OCI-LY7 (cell line): Measurements from ENCODE around the gene DNAL1. TPM values are rescaled to one million over a fixed set of nuclear protein-coding genes. Genes with fewer than 3 reads are reported as not detected.
"Not testable (repeated sequence)": the region's sequence is repeated elsewhere in the genome, so short reads cannot be mapped to it uniquely, and the experiment has no call there.

Experiments used
- BruUV-seq: library from RNA; stranded (reverse); fragments of 400-500 nt; replicated peaks from 2 replicates; lab custom pipeline; 2021; lab: Mats Ljungman, UMichigan
- CTCF ChIA-PET: fragments of 300-600 bp; sonication (Branson Sonifier 250); formaldehyde crosslinking; loops from one replicate; lab custom pipeline; 2022; ENCODE audit warnings: antibody characterized with exemption; ENCODE audit not compliant: unreplicated experiment; lab: Charles Lee
- POLR2A ChIA-PET: fragments of 300-600 bp; sonication (Branson Sonifier 250); formaldehyde crosslinking; loops from one replicate; lab custom pipeline; 2022; ENCODE audit warnings: antibody characterized with exemption; lab: Charles Lee
- DNase-seq: peaks from one replicate; pipeline ENCODE4 v3.0.0-alpha.2; 2015; ENCODE audit warnings: low spot score
- H2AFZ ChIP-seq: fragments of 200-600 bp; sonication (generic), shearing (Covaris generic); 2 replicates; pipeline ENCODE4 v1.6.1; 2014; ENCODE audit warnings: mild to moderate bottlenecking, antibody characterized with exemption, low read length, moderate library complexity
- H3K27ac ChIP-seq: fragments of 200-600 bp; sonication (generic); 2 replicates; pipeline ENCODE4 v1.5.1; 2014; ENCODE audit warnings: mixed run types, low read depth, mild to moderate bottlenecking, moderate library complexity, low read length, inconsistent platforms; ENCODE audit not compliant: poor library complexity, severe bottlenecking
- H3K36me3 ChIP-seq: fragments of 200-600 bp; sonication (generic); 2 replicates; pipeline ENCODE4 v1.6.1; 2014; ENCODE audit warnings: mild to moderate bottlenecking, antibody characterized with exemption, low read length, moderate library complexity, mixed read lengths; ENCODE audit not compliant: insufficient read depth
- H3K4me1 ChIP-seq: fragments of 200-600 bp; sonication (generic); 2 replicates; pipeline ENCODE4 v1.5.1; 2014; ENCODE audit warnings: mild to moderate bottlenecking, low read length; ENCODE audit not compliant: insufficient read depth, poor library complexity, severe bottlenecking
- H3K4me2 ChIP-seq: fragments of 200-600 bp; sonication (generic); 2 replicates; pipeline ENCODE4 v1.6.1; 2014; ENCODE audit warnings: mild to moderate bottlenecking, low read length
- H3K4me3 ChIP-seq: fragments of 200-600 bp; sonication (generic); 2 replicates; pipeline ENCODE4 v1.5.1; 2014; ENCODE audit warnings: mild to moderate bottlenecking, low read depth, low read length; ENCODE audit not compliant: poor library complexity, severe bottlenecking
- H3K79me2 ChIP-seq: fragments of 200-600 bp; sonication (generic); 2 replicates; pipeline ENCODE4 v1.6.1; 2016; ENCODE audit warnings: low read depth, mild to moderate bottlenecking, low read length, moderate library complexity, mixed read lengths; ENCODE audit not compliant: insufficient read depth
- H3K9me2 ChIP-seq: fragments of 200-600 bp; sonication (generic); 2 replicates; pipeline ENCODE4 v1.6.1; 2016; ENCODE audit warnings: mild to moderate bottlenecking, low read length, mixed read lengths; ENCODE audit not compliant: insufficient read depth
- H3K9me3 ChIP-seq: fragments of 200-600 bp; sonication (generic); 2 replicates; pipeline ENCODE4 v1.6.1; 2014; ENCODE audit warnings: mild to moderate bottlenecking, mixed run types, low read length, mixed read lengths
- H4K20me1 ChIP-seq: fragments of 200-600 bp; sonication (generic); 2 replicates; pipeline ENCODE4 v1.6.1; 2014; ENCODE audit warnings: mild to moderate bottlenecking, antibody characterized with exemption, low read length, moderate library complexity, mixed read lengths; ENCODE audit not compliant: insufficient read depth
- CTCF ChIP-seq: fragments of 200-600 bp; sonication (generic); conservative IDR thresholded peaks from 2 replicates; pipeline ENCODE4 v1.5.1; 2014; ENCODE audit warnings: mild to moderate bottlenecking, antibody characterized with exemption, low read length, moderate library complexity, mixed read lengths
- EZH2phosphoT487 ChIP-seq: fragments of 200-600 bp; sonication (generic); IDR thresholded peaks from 2 replicates; pipeline ENCODE4 v1.6.1; 2018; ENCODE audit warnings: low read depth, borderline replicate concordance, mild to moderate bottlenecking, mixed run types, antibody characterized with exemption, low read length, moderate library complexity, mixed read lengths
- intact Hi-C: fragments of 100-400 bp; cut with micrococcal nuclease; formaldehyde crosslinking; loops from one replicate; pipeline ENCODE4 v1.10.0; 2022; ENCODE audit not compliant: unreplicated experiment
- total RNA-seq, 2 experiments: library from RNA; depleted of rRNA in 1 of 2; stranded (reverse); fragments of >200 nt in 1 of 2; shearing (Covaris generic) in 1 of 2; gene quantifications; 2 replicates each; pipeline ENCODE4 v1.2.3, GENCODE V29; 2014 to 2022

DNAL1 gene
- total RNA-seq, 2 experiments from 2014 or later: 5.6 to 7.5 TPM

- POLR2A ChIA-PET: no interaction called here
- Histone ChIP-seq H2AFZ (no peak overlapping the region), H3K4me1 (no peaks in the 10 kb centered on the region), H3K36me3 (no peaks in the 10 kb centered on the region), H3K79me2 (no peaks in the 10 kb centered on the region), H4K20me1 (no peaks in the 10 kb centered on the region), H3K9me3 (no peaks in the 10 kb centered on the region), H3K4me3 (no peak overlapping the region), H3K9me2 (no peaks in the 10 kb centered on the region), H3K27ac (no peak overlapping the region), H3K4me2 (no peak overlapping the region)
- CTCF ChIA-PET: no interaction called here
- no peak for DNase-seq
- no peak for TF ChIP-seq EZH2phosphoT487
- no peak for TF ChIP-seq CTCF
- intact Hi-C loops: no loop called here
- BruUV-seq: no TSS peak
Observed at GRCh38 chr14:73695997-73696396, 51.2 kb downstream of the DNAL1 start.

GRCh38 chr14:73696466-73697400 lies 51.9 kb downstream of the DNAL1 start:
- Histone ChIP-seq H3K9me2 (no peaks in the 10 kb centered on the region), H3K4me1 (no peaks in the 10 kb centered on the region), H3K79me2 (no peaks in the 10 kb centered on the region), H3K36me3 (no peaks in the 10 kb centered on the region), H3K4me2 (no peak overlapping the region), H3K4me3 (no peak overlapping the region), H2AFZ (no peak overlapping the region), H4K20me1 (no peaks in the 10 kb centered on the region), H3K9me3 (no peaks in the 10 kb centered on the region), H3K27ac (no peak overlapping the region)
- no peak for TF ChIP-seq CTCF
- TF ChIP-seq EZH2phosphoT487: no peak
- ChIA-PET CTCF (no interaction called here), POLR2A (interaction anchor here (0.6 to 1.2 kb wide), 2 partner anchors 15 to 68 kb away, joined by 3 to 5 read pairs; no protein-coding TSS in a partner anchor)
- no peak for DNase-seq
- BruUV-seq: no TSS peak
- intact Hi-C loops: no loop called here

DNA sequence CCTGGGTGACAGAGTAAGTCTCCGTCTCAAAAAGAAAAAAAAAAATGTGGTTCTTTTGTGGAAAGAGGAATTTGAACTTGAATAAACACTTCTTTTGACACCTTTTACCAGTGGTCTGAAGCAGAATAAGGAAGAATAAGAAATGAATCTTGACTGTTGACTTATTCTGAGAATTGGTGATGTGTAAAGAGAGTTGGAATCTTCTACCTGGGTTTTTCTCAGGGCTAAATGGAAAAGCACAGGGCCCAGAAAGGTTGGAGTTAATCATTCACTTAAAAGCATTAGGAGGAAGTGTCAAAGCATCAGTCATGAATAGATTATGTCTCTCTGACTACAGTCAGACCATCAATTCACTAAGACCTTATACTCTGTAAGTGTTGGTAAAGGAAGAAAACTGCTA lies 55.5 kb downstream of the DNAL1 start:
- Histone ChIP-seq H3K79me2 (no peaks in the 10 kb centered on the region), H2AFZ (no peak overlapping the region), H3K36me3 (no peaks in the 10 kb centered on the region), H3K4me1 (no peaks in the 10 kb centered on the region), H4K20me1 (no peaks in the 10 kb centered on the region), H3K4me2 (no peak overlapping the region), H3K4me3 (no peak overlapping the region), H3K9me2 (no peaks in the 10 kb centered on the region), H3K9me3 (no peaks in the 10 kb centered on the region), H3K27ac (no peak overlapping the region)
- intact Hi-C loops: no loop called here
- no peak for DNase-seq
- POLR2A ChIA-PET: interaction anchor here (0.7 kb wide), 1 partner anchor 277 kb away, joined by 3 read pairs; no protein-coding TSS in a partner anchor
- TF ChIP-seq CTCF: no peak
- TF ChIP-seq EZH2phosphoT487: no peak
- CTCF ChIA-PET: no interaction called here
- BruUV-seq: no TSS peak

DNA sequence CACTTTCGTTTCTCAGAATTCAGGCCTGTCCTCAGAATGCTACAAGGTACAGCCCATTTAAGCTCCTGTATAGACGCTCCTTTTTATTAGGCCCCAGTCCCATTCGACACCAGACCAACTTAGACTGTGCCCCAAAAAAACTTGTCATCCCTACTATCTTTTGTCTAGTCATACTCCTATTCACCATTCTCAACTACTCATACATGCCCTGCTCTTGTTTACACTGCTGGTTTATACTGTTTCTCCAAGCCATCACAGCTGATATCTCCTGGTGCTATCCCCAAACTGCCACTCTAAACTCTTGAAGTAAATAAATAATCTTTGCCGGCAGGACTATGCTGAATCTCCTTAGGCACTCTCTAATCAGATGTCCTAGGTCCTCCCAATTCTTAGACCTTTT lies 63.3 kb downstream of the DNAL1 start:
- CTCF ChIA-PET, POLR2A ChIA-PET, H3K4me2 ChIP-seq, H2AFZ ChIP-seq, intact Hi-C loops, H3K27ac ChIP-seq, H3K4me3 ChIP-seq, DNase-seq, H3K9me2 ChIP-seq, H3K9me3 ChIP-seq, H4K20me1 ChIP-seq, BruUV-seq, H3K36me3 ChIP-seq: not testable (repeated sequence)
- Histone ChIP-seq H3K79me2 (peaks cover 13% of the 10 kb centered on the region; the same call in 1 of the 2 replicates), H3K4me1 (peaks cover 15% of the 10 kb centered on the region)
